KBM-7 (cell line): ENCODE data around the gene LCE2D.
"Not testable (repeated sequence)": the region's sequence is repeated elsewhere in the genome, so short reads cannot be mapped to it uniquely, and the experiment has no call there.

Source experiments
- DNase-seq: peaks from one replicate; pipeline ENCODE4 v3.0.0-alpha.2; 2015
- in situ Hi-C: fragments of 300-500 bp; cut with MboI; formaldehyde crosslinking; loops from 2 replicates; pipeline ENCODE4 v1.14.3; 2020; ENCODE audit warnings: low sequenced_read_pairs, low pct_unique_long_range_greater_than_20kb, mixed read lengths

LCE2D gene

DNA sequence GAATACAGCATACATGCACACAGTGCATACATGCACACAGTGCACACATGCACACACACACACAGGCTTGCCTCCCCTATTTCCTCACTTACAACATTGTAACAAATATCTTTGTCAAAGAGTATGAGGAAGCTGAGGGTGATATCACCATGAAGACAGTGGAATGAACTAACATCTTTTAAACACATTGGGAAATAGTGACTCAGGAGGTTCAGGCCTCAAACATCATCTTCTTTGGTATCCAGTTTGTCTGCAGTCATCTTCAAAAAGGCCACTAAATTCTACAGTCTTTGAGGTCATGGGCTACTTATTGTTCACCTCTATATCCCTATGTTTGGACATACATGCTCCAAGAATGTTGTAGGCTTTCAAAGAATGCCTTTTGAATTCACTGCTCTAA is 20.7 kb downstream of the LCE2D start:
- in situ Hi-C loops, result no loop called here

DNA sequence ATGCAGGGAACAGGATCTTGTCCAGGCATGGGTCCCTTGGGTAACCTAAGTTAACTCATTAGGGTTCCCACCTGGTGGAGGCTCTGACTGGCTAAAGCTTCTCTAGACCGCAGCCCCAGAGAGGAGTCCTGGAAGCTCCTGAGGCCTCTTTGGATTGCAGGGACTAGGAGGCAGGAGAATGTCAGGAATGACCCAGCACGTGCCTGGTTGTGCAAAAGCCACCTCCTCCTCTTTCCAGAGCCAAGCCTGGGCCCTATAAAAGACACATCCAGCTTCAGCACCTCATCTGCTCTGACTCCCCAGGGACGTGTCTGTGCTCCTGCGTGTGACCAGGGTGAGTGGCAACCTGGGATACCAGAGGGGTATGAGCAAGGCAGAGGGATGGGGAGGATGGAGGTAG is 22.6 kb downstream of the LCE2D start, which contains the start of gene LCE2B:
Gene LCE2B (plus strand): TSS at position 301 of the 400 bp plus-strand sequence. CDS start 721 bp downstream, outside the sequence.
- in situ Hi-C loops, DNase-seq: not testable (repeated sequence)

More for the DNA sequence above, 20.7 kb downstream of the LCE2D start:
- no peak for DNase-seq

DNA sequence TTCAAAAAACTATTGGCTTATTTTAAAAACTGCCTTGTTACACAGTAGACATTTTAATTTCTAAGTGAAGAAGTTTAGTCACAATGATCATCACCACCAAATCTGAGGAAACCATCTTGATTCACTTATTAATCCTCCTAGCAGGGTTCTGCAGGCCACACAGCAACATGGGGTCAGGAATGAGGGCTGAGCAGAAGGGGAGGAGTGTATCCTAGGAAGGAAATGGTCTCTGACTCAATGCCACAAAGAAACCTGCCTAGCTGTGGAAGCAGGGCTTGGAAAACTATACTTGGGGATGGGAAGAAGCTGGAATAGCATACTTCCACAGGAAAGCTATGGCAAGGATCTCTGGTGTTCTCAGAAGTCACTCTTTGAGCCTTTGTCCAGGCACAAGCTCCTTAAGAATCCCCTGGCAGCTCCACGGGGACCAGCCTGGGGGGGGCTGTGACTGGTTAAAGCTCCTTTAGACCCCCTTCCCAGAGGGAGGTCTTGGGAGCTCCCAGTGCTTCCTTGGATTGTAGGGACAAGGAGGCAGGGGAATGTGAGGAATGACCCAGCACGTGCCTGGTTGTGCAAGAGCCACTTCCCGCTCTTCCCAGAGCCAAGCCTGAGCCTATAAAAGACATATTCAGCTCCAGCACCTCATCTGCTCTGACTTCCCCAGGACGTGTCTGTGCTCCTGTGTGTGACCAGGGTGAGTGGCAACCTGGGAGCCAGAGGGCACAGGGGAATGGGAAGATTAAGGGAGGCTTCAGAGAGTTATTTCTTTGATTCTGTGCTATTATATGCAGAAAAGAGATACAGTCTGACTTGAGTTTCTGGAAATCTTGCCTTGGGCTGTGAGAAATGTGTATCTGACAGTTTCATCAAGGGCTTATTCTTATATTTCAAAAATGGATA is 34.8 kb downstream of the LCE2D start, which contains the start of gene LCE2A:
Gene LCE2A (plus strand): TSS at position 645 of the 900 bp plus-strand sequence. CDS start 557 bp downstream, outside the sequence.
- in situ Hi-C loops, result no loop called here
- no peak for DNase-seq

DNA sequence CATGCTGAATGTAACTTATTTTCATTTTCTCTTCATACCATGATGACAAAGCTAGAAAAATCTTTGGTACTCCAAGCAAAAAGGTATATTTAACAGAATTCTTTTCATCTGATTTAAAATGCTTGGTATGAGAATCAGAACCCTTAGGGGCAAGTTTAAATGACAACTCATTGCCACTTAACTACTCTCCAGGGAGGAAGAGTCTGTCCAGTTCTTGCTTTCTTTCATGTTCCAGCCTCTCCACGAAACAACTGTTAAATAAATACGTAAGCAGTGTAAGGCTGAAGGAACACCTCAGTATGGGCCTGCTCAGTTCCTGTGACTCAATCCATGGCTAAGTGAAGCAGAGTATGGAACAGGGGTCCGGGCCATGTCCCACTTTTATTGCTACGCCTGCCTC is 36.6 kb downstream of the LCE2D start:
- in situ Hi-C loops, result no loop called here
- no peak for DNase-seq

DNA sequence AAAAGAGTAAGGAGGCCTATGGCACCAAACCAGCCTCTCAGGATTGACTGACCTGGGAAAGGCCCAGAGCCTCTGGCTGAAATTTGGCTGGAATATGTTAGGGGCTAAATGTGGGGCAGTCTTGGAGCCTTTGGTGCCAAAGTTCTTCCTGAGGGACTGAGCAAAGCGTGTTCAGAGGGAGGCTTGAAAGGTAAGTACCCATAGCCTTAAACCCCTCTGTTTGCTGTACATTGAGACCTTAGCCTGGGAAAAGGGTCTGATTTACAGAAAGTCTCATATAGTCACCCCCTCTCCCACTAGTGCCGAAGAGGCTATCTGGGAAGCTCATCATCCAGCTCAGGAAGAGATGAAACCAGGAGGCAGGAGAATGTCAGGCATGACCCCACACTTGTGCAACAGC is 44.7 kb downstream of the LCE2D start, which contains the start of gene LCE4A:
Gene LCE4A (plus strand): TSS at position 301 of the 400 bp plus-strand sequence. CDS start 916 bp downstream, outside the sequence.
- in situ Hi-C loops, result no loop called here
- no peak for DNase-seq
